Measurements from ENCODE around the gene MAP3K4.

DNA sequence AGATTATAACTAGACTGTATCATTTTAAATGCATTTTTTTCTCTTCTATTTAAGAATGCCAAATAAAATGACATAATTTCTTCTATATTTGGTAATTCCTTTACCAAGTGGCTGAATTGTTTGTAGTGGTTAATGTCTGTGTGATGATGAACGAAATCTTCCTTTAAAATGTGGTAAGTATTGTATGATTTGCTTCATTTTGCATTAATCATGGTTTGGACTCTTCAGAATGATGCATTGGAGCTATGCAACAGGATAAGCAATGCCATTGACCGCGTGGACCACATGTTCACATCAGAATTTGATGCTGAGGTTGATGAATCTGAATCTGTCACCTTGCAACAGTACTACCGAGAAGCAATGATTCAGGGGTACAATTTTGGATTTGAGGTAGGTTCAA is 99.6 kb downstream of the MAP3K4 start:
- TF ChIP-seq CTCF (IDR thresholded peaks at IDR 0.05; ENCODE audit: poor library complexity, severe bottlenecking) (no peak), EP300 (conservative IDR thresholded peaks at IDR 0.05; ENCODE audit: poor library complexity, severe bottlenecking) (no peak), RAD21 (conservative IDR thresholded peaks at IDR 0.05) (no peak)
